ENCODE measurements around the gene HIRA.
"Not testable (repeated sequence)": the region's sequence is repeated elsewhere in the genome, so short reads cannot be mapped to it uniquely, and the experiment has no call there.

HIRA gene

DNA sequence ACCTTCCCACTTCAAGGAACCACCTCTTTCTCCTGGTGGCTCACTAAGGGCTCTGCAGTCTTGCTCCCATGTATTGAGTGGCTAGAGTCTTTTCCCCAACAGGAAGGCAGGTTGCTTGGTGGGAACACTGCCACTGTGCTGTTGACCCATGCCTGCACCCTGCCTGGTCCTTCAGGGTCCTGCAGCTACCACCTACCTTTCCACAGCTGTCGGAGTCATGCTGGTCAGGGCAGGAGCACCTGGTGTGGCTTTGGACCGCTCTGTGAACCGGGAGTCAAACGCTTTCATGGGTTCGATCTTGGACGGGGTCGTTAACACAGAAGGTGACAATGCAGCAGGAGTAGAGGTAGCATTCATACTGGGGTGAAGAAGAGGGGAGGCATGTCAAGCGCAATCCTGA lies 56.1 kb downstream of the HIRA start:
- DNase-seq: no peak

DNA sequence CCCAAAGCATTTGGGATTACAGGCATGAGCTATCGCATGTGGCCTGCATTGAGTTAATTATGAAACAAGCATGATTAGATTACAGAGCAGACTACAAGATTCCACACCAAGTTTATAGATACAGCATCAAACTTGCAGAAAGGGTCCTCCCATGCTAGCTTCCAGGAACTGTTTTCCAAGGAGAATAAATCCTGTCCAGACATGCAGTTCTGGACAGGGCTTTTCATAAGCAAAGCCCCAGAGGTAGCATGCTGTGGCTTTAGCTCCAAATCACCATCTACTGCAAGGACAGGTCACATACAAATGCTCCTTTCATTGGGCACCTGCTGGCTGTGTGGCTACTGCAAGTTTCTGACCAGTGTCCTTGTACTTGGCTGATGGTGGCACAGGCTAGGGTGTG lies 57.1 kb downstream of the HIRA start:
- no peak for DNase-seq

DNA sequence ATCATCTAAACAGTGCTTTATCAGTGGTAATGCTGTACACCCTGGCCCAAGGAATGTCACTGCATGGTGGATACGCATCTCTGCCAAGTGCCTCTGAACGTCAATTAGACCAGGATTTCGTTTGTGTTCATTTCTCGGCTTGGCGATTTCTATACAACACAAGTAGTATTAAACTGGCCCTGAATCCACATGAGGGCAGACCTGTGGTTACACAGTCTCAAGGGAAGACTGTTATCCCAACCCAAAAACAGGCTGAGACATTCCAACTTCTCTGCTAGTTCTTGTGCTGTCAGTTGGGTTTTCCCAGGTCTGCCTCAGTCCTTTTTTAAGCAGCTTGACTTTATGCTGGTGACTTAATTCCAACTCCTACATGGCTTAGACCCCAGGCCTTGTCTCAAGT lies 58.1 kb downstream of the HIRA start:
- DNase-seq: no peak

DNA sequence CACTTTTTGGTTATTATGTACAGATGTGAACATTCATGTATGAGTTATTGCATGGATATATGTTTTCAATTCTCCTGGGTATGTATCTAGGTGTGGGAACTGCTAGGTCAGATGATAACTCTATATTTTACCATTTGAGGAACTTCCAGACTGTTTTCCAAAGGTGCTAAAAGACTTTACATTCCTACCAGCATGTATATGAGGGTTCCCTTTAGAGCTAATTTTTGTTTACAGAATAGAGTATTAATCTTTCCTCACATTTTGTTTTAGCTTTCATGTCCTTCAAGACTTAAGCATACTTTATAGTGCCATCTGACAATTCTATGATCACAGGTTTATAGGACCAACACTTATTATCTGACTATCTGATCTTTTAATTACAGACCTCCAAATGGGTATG lies 59.6 kb downstream of the HIRA start:
- DNase-seq: no peak

DNA sequence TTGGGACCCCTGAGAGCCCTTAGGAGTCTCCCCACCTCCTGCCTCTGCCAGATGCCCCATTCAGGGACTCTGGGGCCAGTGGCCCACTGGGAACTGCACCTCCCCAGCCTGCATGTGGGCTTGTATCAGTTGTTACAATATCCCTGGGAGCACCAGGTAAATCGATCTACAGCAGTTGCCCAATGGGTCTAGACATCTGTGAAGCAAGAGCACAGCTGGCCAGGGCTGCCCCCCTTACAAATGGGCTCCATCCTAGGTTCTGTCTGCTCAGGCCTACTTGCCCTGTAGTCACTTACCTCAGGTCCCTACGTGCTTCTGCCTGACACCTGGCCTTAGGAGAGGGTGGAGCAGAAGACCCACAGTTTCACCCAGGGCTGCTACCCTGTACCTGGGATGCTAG lies 62.7 kb downstream of the HIRA start:
- DNase-seq: no peak

DNA sequence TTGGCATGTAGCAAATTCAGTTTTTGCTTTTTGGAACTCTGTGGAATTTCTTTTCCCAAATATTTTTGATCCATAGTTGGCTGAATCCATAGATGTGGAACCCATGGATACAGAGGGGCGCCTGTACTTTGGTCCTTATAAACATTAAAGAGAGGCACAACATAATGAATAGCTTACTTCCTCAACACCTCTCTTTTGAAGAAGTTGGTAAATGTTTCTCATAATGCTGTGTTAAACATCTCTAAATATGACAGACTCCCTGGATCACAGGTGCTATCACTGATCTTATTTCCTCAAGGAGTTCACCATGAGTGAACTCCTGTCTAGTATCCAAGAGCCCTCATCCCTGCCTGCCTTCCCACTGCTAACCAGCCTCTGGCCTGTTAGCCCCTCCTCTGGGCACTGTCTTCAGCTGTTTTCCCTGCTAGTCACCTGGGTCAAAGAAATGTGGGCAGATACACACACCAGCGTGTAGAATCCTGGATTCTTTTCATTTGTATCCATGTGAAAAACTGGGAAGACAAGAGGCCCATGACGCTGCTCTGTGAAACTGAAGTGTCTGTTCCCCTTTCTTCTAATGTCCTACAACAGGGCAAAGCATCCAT lies 63.7 kb downstream of the HIRA start:
- no peak for DNase-seq

DNA sequence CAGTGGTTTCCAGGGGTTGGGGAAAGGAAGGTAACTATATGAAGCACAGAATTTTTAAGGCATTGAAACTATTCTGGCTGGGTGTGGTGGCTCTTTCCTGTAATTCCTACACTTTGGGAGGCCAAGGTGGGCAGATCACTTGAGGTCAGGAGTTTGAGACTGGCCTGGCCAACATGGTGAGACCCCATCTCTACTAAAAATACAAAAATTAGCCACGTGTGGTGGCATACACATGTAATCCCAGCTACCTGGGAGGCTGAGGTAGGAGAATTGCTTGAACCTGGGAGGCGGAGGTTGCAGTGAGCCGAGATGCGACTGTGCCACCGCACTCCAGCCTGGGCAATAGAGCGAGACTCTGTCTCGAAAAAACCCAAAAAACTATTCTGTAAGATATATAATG lies 68.0 kb downstream of the HIRA start:
- DNase-seq: not testable (repeated sequence)

DNA sequence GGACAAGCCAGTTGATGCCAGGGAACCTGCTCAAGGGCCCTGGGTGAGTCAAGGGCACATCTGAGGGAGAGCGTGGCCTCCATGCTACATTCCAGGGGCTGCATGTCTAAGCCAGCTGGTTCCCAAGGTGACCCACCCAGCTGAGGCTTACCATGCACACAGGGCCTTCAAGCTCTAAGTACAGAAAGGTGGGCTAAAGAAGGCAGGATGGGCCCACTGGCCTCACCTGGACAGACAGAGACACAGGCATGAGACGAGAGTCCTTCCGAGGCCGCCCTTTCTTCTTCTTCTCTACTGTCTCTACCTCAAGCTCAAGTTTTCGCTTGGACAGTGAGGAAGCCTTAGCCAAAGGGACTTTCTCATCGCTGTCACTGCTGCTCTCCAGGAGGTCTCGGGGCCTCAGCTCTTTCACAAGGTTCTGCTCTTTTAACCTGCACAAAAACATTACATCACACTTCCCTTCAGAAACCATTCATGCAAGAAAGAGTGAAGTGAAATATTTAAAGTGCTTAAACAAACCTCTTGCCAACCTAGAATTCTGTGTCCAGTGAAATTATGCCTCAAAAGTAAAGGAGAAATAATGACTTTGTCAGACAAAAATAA lies 69.9 kb downstream of the HIRA start:
- DNase-seq: no peak

DNA sequence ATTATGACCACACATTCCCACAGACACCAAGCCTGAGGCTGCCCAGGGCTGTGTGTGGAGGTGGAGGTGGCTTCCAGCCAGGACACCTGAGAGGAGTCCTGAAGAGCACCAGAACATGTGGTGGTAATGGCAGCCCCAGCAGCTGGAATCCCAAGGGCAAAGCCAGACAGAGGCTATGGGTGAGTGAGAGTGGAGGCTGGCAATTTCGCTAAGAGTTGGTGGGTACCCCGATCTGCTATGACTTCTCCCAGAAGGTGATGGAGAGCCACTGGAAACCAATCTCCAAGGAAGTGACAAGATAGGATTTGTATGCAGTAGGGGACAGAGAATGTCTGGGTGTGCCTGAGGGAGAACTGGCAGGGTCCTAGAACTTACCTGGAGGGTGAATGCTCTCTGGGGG lies 70.7 kb downstream of the HIRA start:
- no peak for DNase-seq

DNA sequence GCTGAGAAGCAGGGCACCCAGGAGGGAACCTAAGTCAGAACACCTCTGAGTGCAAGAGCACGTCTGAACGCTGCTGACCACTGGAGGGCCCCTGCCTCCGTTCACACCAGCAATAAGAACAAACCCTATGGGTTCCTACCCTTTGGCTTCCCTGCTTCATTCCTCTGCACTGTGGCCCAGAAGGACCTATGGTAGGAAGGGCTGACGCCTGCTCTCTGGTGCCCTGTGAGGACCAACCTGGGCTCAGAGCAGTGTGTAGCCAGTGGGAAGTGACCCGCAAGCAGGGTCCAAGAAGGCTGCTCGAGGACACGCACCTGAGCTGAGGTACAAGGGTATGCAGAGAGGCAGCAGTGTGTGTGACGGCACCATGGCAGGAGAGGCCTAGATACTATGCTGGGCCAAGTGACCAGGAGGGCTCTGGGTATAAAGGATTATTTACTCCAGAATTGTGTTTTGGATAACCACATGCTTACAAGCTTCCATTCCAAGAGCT lies 71.2 kb downstream of the HIRA start:
- no peak for DNase-seq

DNA sequence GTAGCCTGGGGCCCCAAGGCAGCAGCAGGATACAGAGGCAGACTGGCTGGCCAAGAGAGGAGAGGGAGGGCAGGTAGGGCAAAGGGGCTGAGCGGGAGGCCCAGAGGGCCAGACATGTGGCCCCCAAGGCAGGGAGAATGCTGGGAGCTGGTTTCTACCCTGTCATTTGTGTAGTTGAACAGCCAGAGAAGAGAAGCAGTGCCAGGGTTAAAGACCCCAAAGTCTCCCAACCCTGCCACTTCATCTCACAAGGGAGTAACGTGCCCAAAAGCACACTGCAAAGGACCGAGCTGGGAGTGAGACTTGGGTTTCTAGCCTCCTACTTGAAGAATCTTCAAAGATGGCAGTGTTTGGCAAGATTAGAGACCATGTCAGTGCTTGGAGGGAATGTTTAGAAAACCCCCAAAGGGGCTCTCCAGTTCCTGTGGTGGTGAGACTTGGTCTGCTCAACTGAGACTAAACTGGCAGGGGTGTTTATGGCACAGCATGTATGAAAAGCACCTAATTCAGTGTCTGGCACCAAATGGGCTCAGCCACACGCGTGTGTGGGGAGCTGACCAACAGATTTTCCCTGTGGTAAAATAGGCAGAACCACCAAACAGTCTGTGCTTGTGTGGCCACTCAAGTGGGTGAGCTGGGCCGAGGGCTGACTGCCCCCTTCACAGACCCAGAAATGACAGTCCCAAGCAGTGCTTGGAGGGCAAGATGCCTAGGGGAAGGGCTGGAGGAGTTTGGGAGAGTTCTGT lies 71.8 kb downstream of the HIRA start:
- DNase-seq: no peak

DNA sequence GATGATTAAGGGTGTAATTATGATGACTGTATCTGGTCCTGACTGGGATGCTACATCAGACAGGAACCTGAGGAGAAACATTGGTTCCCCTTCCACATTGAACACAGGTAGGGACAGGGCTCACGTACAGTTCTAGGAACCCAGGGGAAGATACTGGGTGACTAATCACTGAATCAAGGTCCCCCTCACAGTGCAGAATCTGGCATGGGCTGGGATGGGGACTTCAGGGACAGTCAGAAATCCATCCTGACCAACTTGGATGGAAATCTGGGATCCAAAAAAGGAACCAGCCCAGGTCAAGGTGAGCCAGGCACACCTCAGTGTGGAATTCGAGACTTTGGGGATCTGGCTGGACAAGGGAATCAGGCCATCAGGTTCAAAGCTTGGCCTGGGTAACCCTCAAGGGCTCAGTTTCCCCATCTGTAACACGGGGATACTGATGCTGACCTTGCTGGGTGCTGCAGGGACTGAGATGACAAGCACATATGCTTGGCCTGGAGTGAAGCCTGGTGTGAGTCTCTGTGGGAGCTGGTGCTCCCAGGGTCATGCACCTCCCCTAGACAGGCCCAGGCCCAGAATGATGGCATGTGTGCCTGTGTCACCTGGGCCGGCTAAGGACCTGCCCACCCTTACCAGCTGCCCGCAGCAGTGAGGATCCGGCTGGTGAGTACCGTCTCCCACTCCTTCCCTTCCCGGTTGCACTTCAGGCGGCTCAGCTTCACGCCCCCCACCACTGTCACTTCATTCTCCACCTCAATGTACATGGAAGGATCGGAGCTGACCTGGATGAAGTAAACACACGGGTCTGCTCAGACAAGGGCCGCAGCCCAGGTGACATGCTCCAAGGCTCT lies 72.6 kb downstream of the HIRA start:
- DNase-seq: no peak

DNA sequence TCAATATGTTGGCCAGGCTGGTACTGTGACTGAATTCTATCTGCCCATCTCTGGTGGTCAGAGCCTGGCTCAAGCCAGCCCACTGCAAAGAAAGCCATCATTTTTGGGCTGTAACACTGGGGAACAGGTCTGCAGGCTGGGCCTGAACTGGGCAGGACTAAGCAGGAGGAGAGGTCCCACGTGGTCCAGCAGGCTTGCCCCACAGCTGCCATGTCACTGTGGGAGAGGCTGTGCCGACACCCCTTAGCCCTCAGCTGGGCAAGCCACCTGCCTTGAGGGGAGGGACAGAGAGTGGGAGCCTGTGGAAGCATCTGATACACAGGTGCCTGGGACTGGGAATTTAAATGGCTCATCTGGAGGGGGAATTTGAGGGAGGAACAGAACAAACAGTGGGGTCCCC lies 73.3 kb downstream of the HIRA start:
- no peak for DNase-seq

DNA sequence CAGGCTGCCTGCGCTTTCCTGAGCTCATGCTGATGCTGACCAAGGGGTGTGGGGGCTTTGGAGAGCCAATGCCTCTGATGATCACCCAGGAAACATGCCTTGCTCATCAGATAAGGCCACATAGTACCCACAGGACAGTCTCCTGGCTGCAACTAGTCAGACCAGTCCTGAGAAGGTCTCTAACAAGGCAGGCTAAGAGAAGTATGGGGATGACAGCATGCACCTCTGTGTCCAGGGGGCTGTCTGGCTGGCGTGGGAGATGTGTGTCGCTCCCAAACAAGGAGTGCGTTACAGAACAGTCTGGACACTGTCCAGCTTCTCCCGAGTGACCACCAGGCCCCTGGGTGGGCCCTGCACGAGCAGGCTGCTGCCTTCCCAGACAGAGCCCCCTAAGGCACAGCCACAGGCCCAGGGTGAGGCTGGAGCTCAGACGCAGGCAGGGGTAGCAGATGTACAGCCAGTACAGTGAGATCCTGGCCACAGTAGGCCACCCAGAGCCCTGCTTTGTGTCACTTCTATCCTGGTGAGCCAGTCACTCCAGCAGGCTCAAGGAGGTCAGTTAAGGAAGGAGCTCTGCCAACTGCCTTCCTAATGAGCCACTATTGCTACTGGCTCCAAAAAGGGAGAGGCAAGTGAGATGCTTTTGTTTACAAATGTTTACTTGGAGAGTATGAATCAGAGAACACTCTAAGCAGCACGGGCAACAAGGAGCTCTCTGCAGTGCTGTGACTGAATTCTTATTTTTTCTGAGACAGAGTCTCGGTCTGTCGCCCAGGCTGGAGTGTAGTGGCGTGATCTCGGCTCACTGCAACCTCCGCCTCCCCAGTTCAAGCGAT lies 74.0 kb downstream of the HIRA start:
- DNase-seq: no peak

DNA sequence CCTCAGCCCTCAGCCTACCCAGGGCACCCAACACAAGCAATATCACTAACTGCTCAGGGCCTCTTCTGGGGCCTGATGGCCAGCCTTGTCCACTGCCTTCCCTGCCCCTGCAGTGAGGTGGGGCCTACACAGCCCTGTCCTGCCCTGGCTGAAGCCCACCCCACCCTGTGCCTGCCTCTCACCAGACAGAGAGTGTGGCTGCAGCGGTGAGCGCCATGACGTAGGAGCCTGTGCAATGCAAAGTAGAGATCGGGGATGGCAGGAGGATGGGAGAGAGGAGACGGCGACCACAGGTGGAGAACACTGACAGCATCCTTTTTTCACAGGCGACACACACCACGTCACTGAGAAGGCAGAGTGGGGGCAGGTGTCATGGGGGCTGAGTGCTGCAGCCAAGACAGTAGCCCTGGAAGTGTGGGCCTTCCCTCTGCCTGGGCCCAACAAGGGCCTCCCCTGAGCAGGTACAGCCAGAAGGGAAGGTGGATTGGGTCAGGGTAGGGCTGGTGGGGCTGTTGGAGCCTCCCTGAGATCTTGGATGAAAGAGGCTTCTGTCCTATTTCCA lies 74.7 kb downstream of the HIRA start:
- no peak for DNase-seq

DNA sequence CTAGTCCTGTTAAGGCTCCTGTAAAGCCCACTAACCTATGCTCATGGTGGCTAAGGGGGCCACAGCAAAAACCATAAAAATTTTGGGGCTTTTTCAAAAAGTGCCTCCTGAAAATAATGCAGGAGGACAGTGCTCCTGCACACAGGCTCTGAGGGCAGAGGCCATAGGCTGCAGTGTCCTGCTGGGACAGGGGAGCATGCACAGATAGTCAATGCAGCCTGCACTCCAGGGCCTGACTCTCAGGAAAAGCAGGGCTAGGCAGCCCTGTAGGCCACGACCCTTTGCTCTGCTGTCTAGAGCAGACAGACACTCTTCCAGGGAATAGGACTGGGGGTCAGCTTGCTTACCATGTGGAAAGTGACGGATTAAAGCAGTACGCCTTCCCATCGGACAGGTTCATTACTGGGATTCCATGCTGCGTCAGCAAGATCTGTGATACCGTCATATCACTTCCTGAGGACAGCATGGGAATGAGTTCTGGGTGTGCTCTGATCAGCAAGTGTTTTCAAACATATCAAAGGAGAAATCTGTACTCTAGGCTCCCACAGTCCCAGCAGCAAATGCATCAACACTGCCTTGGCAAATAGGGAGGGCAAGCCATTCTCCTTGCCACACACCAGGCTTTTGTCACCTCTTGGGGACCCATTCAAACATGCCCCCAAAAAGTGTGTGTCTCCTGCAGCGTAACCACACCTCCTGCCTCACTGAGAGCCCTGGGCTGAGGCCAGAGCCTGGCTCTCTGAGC lies 75.9 kb downstream of the HIRA start:
- no peak for DNase-seq

DNA sequence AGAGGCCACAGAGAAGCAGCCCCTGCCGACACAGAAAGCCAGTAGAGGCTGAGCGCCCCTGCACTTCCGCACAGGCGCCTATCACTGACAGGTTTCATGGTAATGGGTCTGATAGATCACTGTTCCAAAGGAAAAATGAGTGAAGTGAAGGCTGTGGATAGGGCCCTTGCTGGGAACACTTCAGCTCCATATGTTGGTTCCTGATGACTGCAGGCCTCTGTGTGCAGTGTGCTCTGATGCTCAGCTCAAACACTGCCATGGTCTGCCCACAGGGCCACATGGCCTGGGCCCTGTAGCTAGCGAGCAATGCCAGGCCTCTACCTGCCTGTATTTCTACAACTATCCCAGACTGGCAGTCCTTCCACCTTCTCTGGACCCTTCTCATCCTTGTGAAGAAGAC lies 77.3 kb downstream of the HIRA start:
- DNase-seq: no peak

DNA sequence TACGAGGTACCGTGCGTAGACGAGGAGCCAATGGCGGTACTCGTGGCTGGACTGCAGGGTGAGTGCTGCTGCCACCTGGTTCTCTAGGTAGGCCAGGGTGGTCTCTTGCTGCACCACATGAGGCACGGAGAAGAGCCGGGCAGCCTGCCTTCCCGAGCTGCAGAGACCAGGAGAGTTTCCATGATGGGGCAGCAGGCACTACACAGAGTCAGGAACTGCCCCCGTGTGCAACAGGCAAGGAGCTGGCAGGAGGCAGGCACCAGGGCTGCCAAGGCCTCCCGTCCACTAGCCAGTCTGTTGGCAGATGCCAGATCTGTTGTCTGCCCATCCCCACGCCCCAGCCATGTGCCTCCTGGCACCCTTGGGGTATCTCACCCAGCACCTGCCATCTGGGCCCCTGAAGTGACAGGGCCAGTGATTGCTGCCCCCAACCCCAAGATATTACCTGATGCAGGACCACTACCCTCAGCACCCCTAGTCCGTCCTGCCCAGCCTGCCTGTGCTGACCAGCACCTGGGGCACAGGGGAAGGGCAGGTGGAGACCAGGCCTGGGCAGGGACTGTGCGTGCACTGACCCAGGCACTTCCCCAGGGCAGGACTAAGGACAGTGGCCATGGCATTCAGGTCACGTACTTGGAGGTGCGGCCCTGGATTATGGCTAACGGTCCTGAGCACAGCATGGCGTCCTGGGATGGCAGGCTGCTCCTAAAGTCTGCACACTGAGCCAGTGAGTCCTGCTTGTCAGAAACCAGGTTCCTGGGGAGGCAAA lies 78.0 kb downstream of the HIRA start:
- DNase-seq: no peak

DNA sequence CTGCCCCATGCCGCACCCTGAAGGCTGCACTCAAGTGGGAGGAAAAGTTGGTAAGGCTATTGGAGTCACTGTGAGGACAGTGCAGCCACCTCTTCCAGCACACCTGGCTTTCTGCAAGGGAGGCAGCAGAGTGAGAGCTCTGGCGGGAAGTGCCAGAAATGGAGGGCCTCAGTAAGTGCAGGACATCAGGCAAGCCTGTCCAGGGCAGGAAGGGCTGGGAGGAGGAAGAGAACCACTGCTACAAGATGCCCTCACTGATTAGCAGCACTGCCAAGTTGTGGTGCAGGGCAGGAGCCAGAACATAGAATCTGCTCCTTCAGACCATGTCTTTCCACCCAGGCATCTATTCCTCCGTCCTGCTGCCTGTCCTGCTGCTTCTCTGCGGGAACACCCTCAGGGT lies 78.8 kb downstream of the HIRA start:
- DNase-seq: no peak

DNA sequence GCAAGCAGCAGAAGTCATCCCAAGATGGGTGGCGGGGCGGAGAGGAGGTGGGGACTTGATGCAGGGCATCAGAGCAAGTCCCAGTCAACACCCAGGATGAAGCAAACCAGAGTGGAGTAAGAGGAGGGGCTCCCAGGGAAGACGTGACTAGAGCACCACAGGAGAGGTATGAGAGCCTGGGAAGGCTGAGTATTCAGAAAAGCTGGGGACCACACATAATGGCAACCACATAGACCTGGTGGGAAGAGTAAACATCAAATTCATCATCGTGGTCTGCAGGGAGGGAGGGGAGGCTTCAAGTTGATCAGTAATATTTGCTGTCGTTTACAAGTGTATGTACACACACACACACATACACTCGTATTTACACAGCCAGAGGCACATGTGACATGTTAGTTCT lies 79.3 kb downstream of the HIRA start:
- no peak for DNase-seq

DNA sequence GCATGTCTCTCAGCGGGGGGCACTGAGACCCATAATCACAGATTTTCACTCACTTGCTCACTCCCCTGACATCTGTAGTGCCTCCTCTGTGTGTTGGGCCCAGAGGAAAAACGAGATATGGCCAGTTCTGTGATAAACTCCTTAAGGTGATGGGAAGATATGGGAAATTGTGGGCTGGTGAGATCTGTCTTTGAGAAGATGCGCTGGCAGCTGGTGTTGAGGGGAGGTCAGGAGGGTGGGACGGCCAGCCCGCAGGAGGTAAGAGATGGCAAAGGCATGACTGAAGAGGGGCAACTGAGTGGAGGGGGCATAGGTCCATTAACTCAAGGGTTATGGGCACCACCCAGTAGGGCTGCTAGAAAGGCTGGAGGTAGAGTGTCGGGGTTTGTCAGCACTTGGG lies 79.9 kb downstream of the HIRA start:
- no peak for DNase-seq

Measured in femur (tissue), 1 donor.